NCI-H446 (cell line): ENCODE data around the gene DIP2B.

ENCODE experiments used
- DNase-seq, 2 experiments: peaks; one replicate each; lab custom pipeline; 2025; lab: John Stamatoyannopoulos, UW

Gene DIP2B

GRCh38 chr12:50579757-50580267 lies 75.0 kb downstream of the DIP2B start:
- no peak for DNase-seq

- no peak for DNase-seq
Observed at GRCh38 chr12:50580436-50580835, 75.7 kb downstream of the DIP2B start.

GRCh38 chr12:50581226-50582184 lies 76.7 kb downstream of the DIP2B start:
- no peak for DNase-seq

- DNase-seq: no peak
Observed at GRCh38 chr12:50584135-50584534, 79.3 kb downstream of the DIP2B start.

- DNase-seq: no peak
Observed at GRCh38 chr12:50589650-50590435, 85.1 kb downstream of the DIP2B start.

- DNase-seq: no peak
Observed at GRCh38 chr12:50590869-50591268, 86.1 kb downstream of the DIP2B start.

- DNase-seq: no peak
Observed at GRCh38 chr12:50595667-50596066, 90.9 kb downstream of the DIP2B start.

- no peak for DNase-seq
Observed at GRCh38 chr12:50597200-50598195, 92.7 kb downstream of the DIP2B start.

GRCh38 chr12:50598321-50598862 lies 93.6 kb downstream of the DIP2B start:
- DNase-seq: no peak

GRCh38 chr12:50599366-50600095 lies 94.7 kb downstream of the DIP2B start:
- DNase-seq: no peak

GRCh38 chr12:50600364-50600763 lies 95.6 kb downstream of the DIP2B start:
- no peak for DNase-seq

- DNase-seq: no peak
Observed at GRCh38 chr12:50603817-50604639, 99.2 kb downstream of the DIP2B start.

- DNase-seq: no peak
Observed at GRCh38 chr12:50604640-50604920, 99.8 kb downstream of the DIP2B start.

GRCh38 chr12:50606675-50607375 lies 102.0 kb downstream of the DIP2B start:
- DNase-seq: no peak

- no peak for DNase-seq
Observed at GRCh38 chr12:50609292-50609874, 104.6 kb downstream of the DIP2B start.

- DNase-seq: no peak
Observed at GRCh38 chr12:50610171-50610570, 105.4 kb downstream of the DIP2B start.

- DNase-seq: no peak
Observed at GRCh38 chr12:50611021-50611744, 106.4 kb downstream of the DIP2B start.

GRCh38 chr12:50612882-50613281 lies 108.1 kb downstream of the DIP2B start:
- no peak for DNase-seq
